OCI-LY3 (cell line): ENCODE results near the gene APOL5.
"Not testable (repeated sequence)": the region's sequence is repeated elsewhere in the genome, so short reads cannot be mapped to it uniquely, and the experiment has no call there.

Source experiments
- EZH2phosphoT487 ChIP-seq: fragments of 200-600 bp; shearing (Covaris generic); IDR thresholded peaks from 2 replicates; pipeline ENCODE4 v1.6.1; 2018; ENCODE audit warnings: antibody characterized with exemption, mixed run types, low read depth
- TF ChIP-seq, protein P1 (sequence below): fragments of 200-600, 300-600 bp; sonication (generic); IDR thresholded peaks from 2 replicates; pipeline ENCODE4 v1.5.1; 2014; ENCODE audit warnings: antibody characterized with exemption, low read length, low read depth

DNA sequence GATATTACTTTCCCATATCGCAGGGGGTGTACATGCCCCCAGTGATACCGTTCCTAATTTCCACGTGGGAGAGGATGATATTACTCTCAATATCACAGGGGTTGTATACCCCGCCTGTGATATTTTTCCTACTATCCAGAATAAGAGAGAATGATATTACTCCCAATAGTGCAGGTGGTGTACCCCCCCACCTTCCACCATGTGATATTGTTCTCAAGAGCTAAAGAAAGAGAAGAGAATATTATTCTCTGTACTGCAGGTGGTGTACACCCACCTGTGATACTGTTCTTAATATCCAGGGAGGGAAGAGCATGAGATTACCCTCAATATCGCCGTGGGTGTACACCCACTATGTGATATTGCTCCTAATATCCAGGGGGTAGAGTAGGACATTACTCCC lies 17.8 kb upstream of the APOL5 start:
- TF ChIP-seq, protein P1, sequence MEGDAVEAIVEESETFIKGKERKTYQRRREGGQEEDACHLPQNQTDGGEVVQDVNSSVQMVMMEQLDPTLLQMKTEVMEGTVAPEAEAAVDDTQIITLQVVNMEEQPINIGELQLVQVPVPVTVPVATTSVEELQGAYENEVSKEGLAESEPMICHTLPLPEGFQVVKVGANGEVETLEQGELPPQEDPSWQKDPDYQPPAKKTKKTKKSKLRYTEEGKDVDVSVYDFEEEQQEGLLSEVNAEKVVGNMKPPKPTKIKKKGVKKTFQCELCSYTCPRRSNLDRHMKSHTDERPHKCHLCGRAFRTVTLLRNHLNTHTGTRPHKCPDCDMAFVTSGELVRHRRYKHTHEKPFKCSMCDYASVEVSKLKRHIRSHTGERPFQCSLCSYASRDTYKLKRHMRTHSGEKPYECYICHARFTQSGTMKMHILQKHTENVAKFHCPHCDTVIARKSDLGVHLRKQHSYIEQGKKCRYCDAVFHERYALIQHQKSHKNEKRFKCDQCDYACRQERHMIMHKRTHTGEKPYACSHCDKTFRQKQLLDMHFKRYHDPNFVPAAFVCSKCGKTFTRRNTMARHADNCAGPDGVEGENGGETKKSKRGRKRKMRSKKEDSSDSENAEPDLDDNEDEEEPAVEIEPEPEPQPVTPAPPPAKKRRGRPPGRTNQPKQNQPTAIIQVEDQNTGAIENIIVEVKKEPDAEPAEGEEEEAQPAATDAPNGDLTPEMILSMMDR: not testable (repeated sequence)
- TF ChIP-seq EZH2phosphoT487: not testable (repeated sequence)
